NB4 (cell line): ENCODE data around the gene VKORC1.
A peak's percentile ranks its signal among the peaks of the same experiment; 100 is the strongest.

Source experiments
- DNase-seq: peaks from one replicate; pipeline ENCODE4 v3.0.0; 2010; ENCODE audit warnings: low read depth
- H3K4me3 ChIP-seq: one replicate; pipeline ENCODE4 v1.5.1; 2011; ENCODE audit warnings: mild to moderate bottlenecking, low read depth, low read length, moderate library complexity
- MYC ChIP-seq: IDR thresholded peaks from 2 replicates; pipeline ENCODE4 v1.6.1; 2011; ENCODE audit warnings: low read depth, low read length
- POLR2A ChIP-seq: IDR thresholded peaks from 2 replicates; pipeline ENCODE4 v1.6.1; 2011; ENCODE audit warnings: mild to moderate bottlenecking; ENCODE audit not compliant: insufficient read length; ENCODE audit errors: extremely low read depth
- TF ChIP-seq, protein P1 (sequence below): IDR thresholded peaks from 2 replicates; pipeline ENCODE4 v1.6.1; 2011; ENCODE audit warnings: low read depth, low read length
- TF ChIP-seq, protein P2 (sequence below): IDR thresholded peaks from one replicate; pipeline ENCODE4 v1.5.1; 2012; ENCODE audit warnings: low read depth, low read length

Gene VKORC1

GRCh38 chr16:31134091-31134571 is 39.5 kb upstream of the VKORC1 start:
- H3K4me3 ChIP-seq: no peak overlapping the region
- peak; percentile 32 for DNase-seq
- TF ChIP-seq, protein P1, sequence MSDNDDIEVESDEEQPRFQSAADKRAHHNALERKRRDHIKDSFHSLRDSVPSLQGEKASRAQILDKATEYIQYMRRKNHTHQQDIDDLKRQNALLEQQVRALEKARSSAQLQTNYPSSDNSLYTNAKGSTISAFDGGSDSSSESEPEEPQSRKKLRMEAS: no peak
- TF ChIP-seq, protein P2, sequence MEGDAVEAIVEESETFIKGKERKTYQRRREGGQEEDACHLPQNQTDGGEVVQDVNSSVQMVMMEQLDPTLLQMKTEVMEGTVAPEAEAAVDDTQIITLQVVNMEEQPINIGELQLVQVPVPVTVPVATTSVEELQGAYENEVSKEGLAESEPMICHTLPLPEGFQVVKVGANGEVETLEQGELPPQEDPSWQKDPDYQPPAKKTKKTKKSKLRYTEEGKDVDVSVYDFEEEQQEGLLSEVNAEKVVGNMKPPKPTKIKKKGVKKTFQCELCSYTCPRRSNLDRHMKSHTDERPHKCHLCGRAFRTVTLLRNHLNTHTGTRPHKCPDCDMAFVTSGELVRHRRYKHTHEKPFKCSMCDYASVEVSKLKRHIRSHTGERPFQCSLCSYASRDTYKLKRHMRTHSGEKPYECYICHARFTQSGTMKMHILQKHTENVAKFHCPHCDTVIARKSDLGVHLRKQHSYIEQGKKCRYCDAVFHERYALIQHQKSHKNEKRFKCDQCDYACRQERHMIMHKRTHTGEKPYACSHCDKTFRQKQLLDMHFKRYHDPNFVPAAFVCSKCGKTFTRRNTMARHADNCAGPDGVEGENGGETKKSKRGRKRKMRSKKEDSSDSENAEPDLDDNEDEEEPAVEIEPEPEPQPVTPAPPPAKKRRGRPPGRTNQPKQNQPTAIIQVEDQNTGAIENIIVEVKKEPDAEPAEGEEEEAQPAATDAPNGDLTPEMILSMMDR: no peak

GRCh38 chr16:31133046-31133501 is 38.5 kb upstream of the VKORC1 start:
- no peak overlapping the region for H3K4me3 ChIP-seq
- DNase-seq: no peak
- TF ChIP-seq, protein P2: no peak
- TF ChIP-seq, protein P1: no peak
- TF ChIP-seq POLR2A: no peak

DNA sequence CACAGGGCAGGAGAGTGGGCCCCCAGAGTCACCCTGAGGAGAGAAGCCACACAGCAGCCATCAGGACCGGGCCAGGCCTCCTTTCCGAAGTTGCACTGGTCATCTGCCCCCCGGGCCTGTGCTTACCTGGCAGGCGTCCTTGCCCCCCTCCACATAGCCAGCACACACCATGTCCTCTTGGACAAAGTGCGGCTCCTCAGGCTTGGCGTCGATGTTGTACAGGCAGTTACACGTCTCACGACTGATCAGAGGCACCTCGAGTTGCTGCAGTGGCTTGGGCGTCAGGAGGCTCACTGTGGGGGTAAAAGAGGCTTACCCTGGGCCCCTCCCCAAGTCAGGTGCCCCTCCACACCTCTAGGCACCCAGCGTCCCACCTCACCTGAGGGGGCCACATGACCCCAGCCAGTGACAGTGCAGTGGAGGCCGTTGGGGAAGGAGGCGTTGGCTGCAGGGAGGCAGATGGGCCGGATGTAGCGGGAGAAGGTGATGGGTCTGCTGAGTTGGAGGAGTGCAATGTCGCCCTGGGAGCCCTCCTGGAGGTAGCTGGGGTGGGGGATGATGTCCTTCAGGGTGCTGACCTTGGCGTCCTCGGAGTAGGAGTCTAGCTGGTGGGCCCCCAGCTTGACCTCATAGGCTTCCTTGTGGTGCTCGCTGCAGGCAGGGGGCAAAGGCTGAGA is 37.8 kb upstream of the VKORC1 start:
- no peak overlapping the region for H3K4me3 ChIP-seq
- DNase-seq: no peak
- TF ChIP-seq, protein P1: no peak
- TF ChIP-seq, protein P2: no peak
- TF ChIP-seq POLR2A (no peak), MYC (no peak)

DNA sequence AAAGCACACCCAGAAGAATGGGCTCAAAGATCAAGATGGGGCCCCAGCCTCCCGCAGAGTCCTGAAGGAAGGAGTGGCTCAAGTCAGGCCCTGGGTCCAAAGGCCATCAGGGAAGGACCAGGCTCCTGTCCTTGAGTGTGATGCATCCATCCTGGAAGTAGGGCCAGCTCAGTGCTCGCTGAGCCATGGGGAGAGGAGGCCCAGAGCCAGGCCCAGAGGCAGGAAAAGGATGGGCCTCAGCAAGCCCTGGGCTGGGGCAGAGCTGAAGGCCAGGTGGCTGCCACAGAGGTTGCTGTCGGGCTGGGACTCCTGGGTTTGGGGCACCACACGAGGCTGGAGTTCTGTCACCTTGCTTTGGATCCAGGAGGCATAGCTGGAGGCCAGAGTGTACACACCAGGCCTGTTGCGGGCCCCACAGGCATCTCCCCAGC is 37.3 kb upstream of the VKORC1 start:
- H3K4me3 ChIP-seq: no peak overlapping the region
- DNase-seq: no peak
- TF ChIP-seq, protein P2: no peak
- TF ChIP-seq, protein P1: no peak
- no peak for TF ChIP-seq POLR2A
- no peak for TF ChIP-seq MYC

- H3K4me3 ChIP-seq: no peak overlapping the region
- TF ChIP-seq POLR2A: no peak
- TF ChIP-seq, protein P2: no peak
- TF ChIP-seq MYC: no peak
- TF ChIP-seq, protein P1: no peak
- no peak for DNase-seq
These were observed 36.8 kb upstream of the VKORC1 start for GRCh38 chr16:31131416-31131815.
